ENCODE results near the gene URAD.

GRCh38 chr13:27955014-27955591 lies 33.4 kb downstream of the URAD start:
- no peak for TF ChIP-seq CTCF (IDR thresholded peaks at IDR 0.05)
- TF ChIP-seq POLR2A (IDR thresholded peaks at IDR 0.05), result no peak
- no peak for TF ChIP-seq EP300 (IDR thresholded peaks at IDR 0.05)

All from ovary (tissue), 3 donors.